NB4 (cell line): ENCODE measurements around the gene BSPRY.
A peak's percentile ranks its signal among the peaks of the same experiment; 100 is the strongest.

Experiments
- CTCF ChIP-seq: IDR thresholded peaks from one replicate; pipeline ENCODE4 v1.5.1; 2012; ENCODE audit warnings: low read depth, low read length
- POLR2A ChIP-seq: IDR thresholded peaks from 2 replicates; pipeline ENCODE4 v1.6.1; 2011; ENCODE audit warnings: mild to moderate bottlenecking; ENCODE audit not compliant: insufficient read length; ENCODE audit errors: extremely low read depth

GRCh38 chr9:113401027-113401792 lies 51.9 kb downstream of the BSPRY start, which contains the start of gene ALAD:
- TF ChIP-seq POLR2A (peak; percentile 59), CTCF (peak; percentile 76)
